Measurements from ENCODE around the gene USP36. TPM values are rescaled to one million over a fixed set of nuclear protein-coding genes. Genes with fewer than 3 reads are reported as not detected.
A peak's percentile ranks its signal among the peaks of the same experiment; 100 is the strongest.

USP36 gene
- total RNA-seq, 1 experiment from 2014 or later, result 33.6 TPM

DNA sequence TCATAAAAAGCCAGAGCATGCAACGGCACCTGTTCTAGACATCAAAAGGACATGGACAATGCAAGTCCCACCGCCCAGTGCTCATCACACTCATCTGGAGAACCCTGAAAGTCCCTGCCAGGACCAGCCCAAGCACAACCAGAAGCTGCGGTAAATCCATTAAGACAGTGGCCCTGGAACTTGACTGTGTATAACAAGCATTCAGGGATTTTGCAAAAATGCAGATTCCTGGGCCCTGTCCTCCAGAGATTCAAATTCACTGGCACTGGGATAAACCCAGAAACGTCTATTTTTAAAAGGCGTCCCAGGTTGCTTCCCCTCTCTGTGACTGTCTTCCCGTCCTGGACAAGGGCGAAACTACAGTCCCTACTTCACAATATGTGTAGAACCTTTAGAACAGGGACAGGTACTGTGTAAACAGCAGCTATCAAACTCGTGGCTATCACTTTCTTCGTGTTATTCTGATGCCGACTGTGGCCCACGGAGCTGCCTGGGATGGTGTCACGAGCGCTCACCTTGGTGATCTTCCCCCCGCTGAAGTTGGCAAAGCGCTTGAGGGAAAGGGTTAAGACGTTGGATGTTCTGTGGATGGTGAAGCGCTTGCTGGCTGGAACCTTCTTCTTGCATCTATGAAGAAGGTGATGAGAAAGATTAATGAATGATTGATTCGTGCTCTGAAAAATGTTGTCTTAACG, 22.3 kb downstream of the USP36 start:
- DNase-seq (ENCODE audit: low spot score), result no peak

DNA sequence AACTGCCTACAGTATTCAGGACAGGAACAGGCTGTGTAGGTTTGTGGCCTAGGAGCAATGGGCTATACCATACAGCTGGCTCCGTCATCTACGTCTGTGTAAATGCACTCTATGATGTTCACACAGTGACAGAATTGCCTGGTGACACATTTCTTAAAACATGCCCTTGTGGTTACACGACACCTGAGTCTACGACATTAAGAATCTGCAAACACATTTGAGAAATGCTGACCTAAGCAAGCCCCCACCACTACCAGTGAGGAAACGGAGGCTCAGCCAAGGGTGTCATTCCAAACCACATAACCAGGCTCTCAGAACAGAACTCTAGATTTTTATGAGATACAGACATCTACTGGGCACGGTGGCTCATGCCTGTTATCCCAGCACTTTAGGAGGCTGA, 23.5 kb downstream of the USP36 start:
- no peak for DNase-seq (ENCODE audit: low spot score)

DNA sequence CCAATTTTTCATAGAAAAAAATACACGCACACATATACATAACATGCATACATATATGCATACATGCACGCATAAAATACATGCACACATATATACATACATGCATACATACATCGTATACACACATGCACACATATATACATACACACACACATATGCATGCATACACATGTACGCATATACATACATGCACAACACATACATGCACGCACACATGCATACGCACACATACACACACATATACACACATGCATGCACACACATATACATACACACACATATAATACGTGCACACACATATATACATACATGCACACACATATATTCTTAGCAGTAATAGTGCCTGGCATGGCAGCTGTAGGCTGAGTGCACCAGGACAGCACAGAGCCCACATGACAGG, 24.9 kb downstream of the USP36 start:
- no peak for DNase-seq (ENCODE audit: low spot score)

DNA sequence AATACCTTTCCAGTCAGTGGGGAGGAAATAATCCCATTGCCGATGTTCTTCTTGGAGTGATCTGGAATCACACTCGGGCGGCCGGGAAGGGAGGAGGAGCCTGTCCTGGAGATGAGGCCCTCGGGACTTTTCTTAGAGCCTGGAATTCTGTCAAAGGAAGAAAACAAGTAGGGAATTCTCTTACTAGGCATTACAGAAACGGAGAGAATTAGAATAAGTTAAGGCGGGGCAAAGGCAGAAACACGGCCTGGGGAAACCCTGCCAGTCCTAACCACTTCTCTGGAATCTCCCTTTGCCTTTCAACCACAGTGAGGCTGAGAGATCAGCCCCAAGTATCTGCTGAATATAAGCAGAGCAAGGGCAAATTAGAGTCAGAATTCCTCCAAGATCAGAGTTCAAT, 27.8 kb downstream of the USP36 start:
- DNase-seq (ENCODE audit: low spot score), result no peak

- DNase-seq (ENCODE audit: low spot score), result peak; percentile 53
Observed at GRCh38 chr17:78808163-78808562, 32.5 kb downstream of the USP36 start.

- DNase-seq (ENCODE audit: low spot score), result peak; percentile 29
Observed at GRCh38 chr17:78806451-78806850, 34.2 kb downstream of the USP36 start.

DNA sequence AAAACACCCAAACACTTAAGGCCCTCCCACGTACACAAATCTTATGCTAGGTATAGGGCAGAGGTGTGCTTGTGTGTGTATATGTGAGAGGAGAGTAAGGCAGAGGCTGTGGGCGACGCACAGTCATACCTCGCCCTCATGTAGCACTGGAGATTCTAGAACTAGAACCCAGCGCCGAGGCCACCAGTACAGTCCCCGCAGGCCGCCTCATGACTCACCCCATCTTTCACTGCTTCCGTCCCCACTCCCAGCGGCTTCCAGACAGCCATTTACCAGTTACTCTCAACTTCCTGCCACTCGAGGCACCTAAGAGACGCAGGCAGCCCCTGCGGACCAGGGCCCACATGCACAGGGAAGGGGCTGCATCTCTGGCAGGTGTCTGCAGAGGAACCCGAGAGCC, 35.3 kb downstream of the USP36 start:
- no peak for DNase-seq (ENCODE audit: low spot score)

GRCh38 chr17:78804777-78805176, 35.8 kb downstream of the USP36 start:
- no peak for DNase-seq (ENCODE audit: low spot score)

- no peak for DNase-seq (ENCODE audit: low spot score)
Observed at GRCh38 chr17:78803186-78803845, 37.3 kb downstream of the USP36 start.

DNA sequence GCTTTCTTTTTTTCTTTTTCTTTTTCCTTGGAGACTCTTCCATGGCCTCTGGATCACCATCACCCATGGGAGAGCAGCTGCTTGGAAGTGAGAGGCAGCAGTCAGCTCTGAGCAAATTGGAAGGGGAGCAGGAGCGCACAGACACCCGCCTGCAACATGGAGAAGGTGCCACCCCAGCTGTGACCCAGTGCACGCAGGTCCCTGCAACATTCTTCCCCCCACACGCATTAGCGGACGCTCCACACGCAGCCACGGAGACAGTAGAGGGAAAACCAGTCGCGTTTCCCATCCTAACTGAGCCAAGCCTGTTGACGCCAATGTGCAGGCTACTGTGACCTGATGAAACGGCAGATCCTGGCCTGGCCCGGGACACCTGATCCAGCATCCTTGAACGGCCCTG, 38.2 kb downstream of the USP36 start:
- DNase-seq (ENCODE audit: low spot score), result no peak

- DNase-seq (ENCODE audit: low spot score), result no peak
Observed at GRCh38 chr17:78802008-78802407, 38.6 kb downstream of the USP36 start.

DNA sequence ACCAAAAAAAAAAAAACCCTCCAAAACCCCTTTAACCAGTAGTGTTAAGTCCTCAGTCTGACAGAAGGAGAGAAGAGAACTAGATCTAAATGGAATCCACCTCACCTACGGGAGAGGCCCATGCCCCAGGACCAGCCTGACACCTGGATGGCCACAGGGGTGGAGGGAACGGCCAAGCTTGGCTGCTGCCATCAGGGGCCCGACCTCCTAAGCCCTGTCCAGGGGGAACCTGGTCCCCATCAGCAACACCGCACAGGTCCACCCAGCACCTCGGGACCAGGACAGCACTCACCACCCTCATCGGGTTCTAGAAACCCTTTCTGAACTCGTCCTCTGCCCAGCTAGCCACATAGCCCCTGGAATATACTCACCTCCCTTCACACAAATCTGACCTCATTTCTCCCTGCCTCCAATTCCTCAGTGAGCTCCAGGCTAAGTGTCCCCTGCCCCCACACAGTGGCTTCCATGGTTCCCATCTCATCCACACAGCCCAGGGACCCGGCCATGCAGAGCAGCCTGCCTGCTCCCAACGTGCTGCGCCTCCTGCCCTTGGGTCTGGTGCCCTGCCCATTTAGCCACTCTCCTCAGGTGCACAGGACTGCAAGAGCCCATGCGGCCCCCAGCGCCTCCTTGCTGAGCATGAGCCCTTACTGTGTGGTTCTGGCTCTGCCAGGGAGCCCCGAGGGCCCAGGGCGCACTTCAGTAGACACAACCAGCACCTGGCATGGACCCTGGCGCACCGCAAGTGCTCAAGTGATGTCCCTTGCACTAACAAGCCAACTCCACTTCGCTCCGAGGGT, 40.3 kb downstream of the USP36 start:
- DNase-seq (ENCODE audit: low spot score), result no peak

GRCh38 chr17:78798695-78799559, 41.7 kb downstream of the USP36 start:
- DNase-seq (ENCODE audit: low spot score), result no peak

GRCh38 chr17:78797691-78798585, 42.7 kb downstream of the USP36 start:
- DNase-seq (ENCODE audit: low spot score), result no peak

- no peak for DNase-seq (ENCODE audit: low spot score)
Observed at GRCh38 chr17:78797213-78797612, 43.4 kb downstream of the USP36 start.

DNA sequence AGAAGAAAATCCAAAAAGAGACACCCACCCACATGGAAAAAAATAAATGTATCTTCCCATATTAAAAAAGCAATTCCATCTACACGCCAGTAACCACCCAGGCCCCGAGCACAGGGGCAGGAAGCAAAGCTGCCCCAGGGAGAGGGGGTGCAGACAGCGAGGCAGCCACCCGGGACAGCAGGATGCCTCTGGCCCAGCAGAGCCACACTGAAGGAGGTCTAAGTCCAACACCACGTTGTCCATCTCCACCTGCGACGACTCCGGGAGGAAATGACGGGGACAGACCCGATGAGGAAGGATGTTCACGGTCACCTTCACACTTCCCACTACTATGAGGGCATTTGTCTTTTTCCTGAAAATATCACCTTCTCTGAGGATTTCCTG, 44.1 kb downstream of the USP36 start:
- no peak for DNase-seq (ENCODE audit: low spot score)

DNA sequence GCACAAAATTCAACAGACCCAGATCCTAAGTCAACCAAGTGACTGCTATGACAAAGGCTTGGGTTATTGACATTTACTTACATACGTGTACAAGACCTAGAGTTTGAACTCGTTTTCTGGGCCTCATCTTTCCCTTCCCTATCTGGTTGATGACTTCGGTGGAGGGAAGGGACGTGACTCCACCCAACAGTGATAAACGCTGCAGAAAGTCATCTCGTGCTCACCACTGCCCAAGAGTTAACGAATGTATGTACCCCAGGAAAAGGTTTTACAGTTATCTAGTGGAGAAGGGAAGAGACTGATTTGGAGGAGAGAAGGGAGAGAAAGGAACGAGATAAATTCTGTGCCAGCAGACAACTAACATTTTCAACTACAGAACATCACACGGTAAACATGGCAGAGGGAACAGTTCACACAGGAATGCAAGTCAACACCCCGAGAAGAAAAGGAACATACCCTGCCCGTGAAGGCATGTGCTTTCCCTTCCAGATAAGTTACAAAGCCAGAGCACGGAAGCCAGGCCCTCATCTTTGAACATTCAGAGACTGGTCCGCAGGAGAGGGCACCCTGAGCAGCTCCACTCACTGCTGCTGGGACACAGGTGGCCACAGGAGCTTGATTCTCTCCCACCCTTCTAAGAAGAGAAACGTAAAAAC, 44.6 kb downstream of the USP36 start:
- no peak for DNase-seq (ENCODE audit: low spot score)

GRCh38 chr17:78794864-78795640, 45.6 kb downstream of the USP36 start:
- DNase-seq (ENCODE audit: low spot score), result no peak

DNA sequence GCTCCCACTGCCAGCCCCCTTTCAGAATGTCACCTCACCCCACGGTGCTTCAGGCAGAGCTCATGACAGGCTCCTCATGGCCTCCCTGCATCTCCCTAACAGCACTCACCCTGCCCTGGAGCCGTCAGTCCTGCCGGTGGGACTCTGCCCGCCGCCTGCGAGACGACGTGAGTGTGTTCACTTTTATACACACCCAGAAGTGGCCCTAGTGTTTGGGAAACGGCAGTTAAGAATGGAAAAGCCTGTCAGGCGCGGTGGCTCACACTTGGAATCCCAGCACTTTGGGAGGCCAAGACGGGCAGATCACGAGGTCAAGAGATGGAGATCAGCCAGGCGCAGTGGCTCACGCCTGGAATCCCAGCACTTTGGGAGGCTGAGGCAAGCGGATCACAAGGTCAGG, 46.2 kb downstream of the USP36 start:
- no peak for DNase-seq (ENCODE audit: low spot score)

DNA sequence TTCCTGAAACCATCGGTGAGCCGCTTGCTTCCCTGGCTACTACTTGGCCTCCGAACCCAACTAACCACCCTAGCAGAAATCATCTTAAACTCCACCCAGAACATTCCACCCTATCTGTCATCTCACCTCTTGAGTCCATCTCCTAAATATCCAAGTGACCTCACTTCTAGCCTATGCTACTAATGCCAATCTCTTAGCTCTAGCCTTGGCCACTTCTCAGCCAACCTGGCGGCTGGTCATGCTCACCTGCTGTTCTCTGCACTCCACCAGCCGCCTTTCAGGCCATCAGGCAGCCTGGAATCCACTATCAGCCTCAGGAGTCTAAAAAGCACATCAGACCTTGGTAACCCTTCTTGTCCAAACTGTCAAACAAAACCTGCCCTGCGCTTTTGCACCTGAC, 46.6 kb downstream of the USP36 start:
- no peak for DNase-seq (ENCODE audit: low spot score)

Data from A172 (cell line).